HG03039 (cell line): ENCODE results near the gene RGL1.

Experiments used
- ATAC-seq: cut with Tn5 transposase; IDR thresholded peaks from one replicate; pipeline ENCODE4 v1.9.1; 2021; ENCODE audit warnings: mild to moderate bottlenecking, moderate library complexity; ENCODE audit not compliant: unreplicated experiment

Gene RGL1

GRCh38 chr1:183942933-183943693 is 138.2 kb downstream of the RGL1 start:
- no peak for ATAC-seq

GRCh38 chr1:183945428-183946319 is 140.8 kb downstream of the RGL1 start:
- no peak for ATAC-seq

- ATAC-seq = no peak
These were observed 141.3 kb downstream of the RGL1 start for GRCh38 chr1:183946320-183946613.

GRCh38 chr1:183947988-183948387 is 143.1 kb downstream of the RGL1 start:
- ATAC-seq = no peak

- ATAC-seq = no peak
These were observed 147.2 kb downstream of the RGL1 start for GRCh38 chr1:183952101-183952500.

- ATAC-seq = no peak
These were observed 148.1 kb downstream of the RGL1 start for GRCh38 chr1:183953031-183953430.

- no peak for ATAC-seq
These were observed 149.6 kb downstream of the RGL1 start for GRCh38 chr1:183954496-183954895.

- ATAC-seq = peak; percentile 98
These were observed 151.8 kb downstream of the RGL1 start for GRCh38 chr1:183956559-183957188.

GRCh38 chr1:183957216-183957830 is 152.4 kb downstream of the RGL1 start:
- no peak for ATAC-seq

- ATAC-seq = no peak
These were observed 154.0 kb downstream of the RGL1 start for GRCh38 chr1:183958958-183959357.

- no peak for ATAC-seq
These were observed 156.2 kb downstream of the RGL1 start for GRCh38 chr1:183961132-183961531.

- no peak for ATAC-seq
These were observed 158.0 kb downstream of the RGL1 start for GRCh38 chr1:183962903-183963302.

GRCh38 chr1:183965726-183966125 is 160.8 kb downstream of the RGL1 start:
- ATAC-seq = no peak

GRCh38 chr1:183966487-183966886 is 161.6 kb downstream of the RGL1 start:
- no peak for ATAC-seq

- ATAC-seq = no peak
These were observed 163.0 kb downstream of the RGL1 start for GRCh38 chr1:183967914-183968313.

- ATAC-seq = no peak
These were observed 163.5 kb downstream of the RGL1 start for GRCh38 chr1:183968386-183968785.

- ATAC-seq = no peak
These were observed 165.8 kb downstream of the RGL1 start for GRCh38 chr1:183970516-183971300.

- no peak for ATAC-seq
These were observed 170.7 kb downstream of the RGL1 start for GRCh38 chr1:183975651-183976050.

- no peak for ATAC-seq
These were observed 172.8 kb downstream of the RGL1 start for GRCh38 chr1:183977717-183978116.
